Measurements from ENCODE around the gene OR10G2. TPM values are rescaled to one million over a fixed set of nuclear protein-coding genes. Genes with fewer than 3 reads are reported as not detected.

Gene OR10G2
- polyA plus RNA-seq, 1 experiment: not detected

DNA sequence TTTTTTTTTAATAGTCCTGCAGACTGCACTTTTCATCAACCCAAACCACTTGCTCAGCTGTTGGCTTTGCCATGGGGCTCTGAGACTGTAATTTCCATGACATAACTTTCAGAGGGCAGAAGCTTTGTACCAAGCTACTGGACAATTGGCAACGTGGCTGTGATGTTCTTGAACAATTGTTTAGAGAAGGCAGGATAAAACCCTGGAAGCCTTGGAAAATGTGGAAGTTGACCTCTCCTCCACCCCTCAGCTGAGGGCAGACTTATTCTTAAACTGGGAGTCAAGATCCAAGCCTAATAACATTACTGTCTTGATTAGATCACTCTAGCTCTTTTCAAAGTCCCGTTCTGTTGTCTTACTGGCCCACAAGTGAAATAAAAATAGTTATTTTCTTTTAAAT lies 36.6 kb upstream of the OR10G2 start:
- no peaks in the 10 kb centered on the region for H3K36me3 ChIP-seq (ENCODE audit: control insufficient read depth, insufficient read depth, low read length)
- no peak for DNase-seq (ENCODE audit: low read depth)
- no peak overlapping the region for H3K4me3 ChIP-seq (ENCODE audit: low read depth, low read length)
- ChIA-PET POLR2A (no interaction called here), CTCF (interaction anchor here (0.8 to 1.1 kb wide), 2 partner anchors 13 to 20 kb away, joined by 3 to 4 read pairs; no protein-coding TSS in a partner anchor)
- TF ChIP-seq, protein P1, sequence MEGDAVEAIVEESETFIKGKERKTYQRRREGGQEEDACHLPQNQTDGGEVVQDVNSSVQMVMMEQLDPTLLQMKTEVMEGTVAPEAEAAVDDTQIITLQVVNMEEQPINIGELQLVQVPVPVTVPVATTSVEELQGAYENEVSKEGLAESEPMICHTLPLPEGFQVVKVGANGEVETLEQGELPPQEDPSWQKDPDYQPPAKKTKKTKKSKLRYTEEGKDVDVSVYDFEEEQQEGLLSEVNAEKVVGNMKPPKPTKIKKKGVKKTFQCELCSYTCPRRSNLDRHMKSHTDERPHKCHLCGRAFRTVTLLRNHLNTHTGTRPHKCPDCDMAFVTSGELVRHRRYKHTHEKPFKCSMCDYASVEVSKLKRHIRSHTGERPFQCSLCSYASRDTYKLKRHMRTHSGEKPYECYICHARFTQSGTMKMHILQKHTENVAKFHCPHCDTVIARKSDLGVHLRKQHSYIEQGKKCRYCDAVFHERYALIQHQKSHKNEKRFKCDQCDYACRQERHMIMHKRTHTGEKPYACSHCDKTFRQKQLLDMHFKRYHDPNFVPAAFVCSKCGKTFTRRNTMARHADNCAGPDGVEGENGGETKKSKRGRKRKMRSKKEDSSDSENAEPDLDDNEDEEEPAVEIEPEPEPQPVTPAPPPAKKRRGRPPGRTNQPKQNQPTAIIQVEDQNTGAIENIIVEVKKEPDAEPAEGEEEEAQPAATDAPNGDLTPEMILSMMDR (IDR thresholded peaks at IDR 0.05; ENCODE audit: insufficient read depth, low read depth, low read length): no peak
- no peaks in the 10 kb centered on the region for H3K27me3 ChIP-seq (ENCODE audit: control insufficient read depth, insufficient read depth, low read length)

GRCh38 chr14:21669284-21669683 lies 34.5 kb upstream of the OR10G2 start:
- ChIA-PET POLR2A (no interaction called here), CTCF (no interaction called here)
- no peak for DNase-seq (ENCODE audit: low read depth)
- H3K36me3 ChIP-seq (ENCODE audit: control insufficient read depth, insufficient read depth, low read length): no peaks in the 10 kb centered on the region
- H3K27me3 ChIP-seq (ENCODE audit: control insufficient read depth, insufficient read depth, low read length): no peaks in the 10 kb centered on the region
- H3K4me3 ChIP-seq (ENCODE audit: low read depth, low read length): no peak overlapping the region
- TF ChIP-seq, protein P1 (IDR thresholded peaks at IDR 0.05; ENCODE audit: insufficient read depth, low read depth, low read length): no peak

DNA sequence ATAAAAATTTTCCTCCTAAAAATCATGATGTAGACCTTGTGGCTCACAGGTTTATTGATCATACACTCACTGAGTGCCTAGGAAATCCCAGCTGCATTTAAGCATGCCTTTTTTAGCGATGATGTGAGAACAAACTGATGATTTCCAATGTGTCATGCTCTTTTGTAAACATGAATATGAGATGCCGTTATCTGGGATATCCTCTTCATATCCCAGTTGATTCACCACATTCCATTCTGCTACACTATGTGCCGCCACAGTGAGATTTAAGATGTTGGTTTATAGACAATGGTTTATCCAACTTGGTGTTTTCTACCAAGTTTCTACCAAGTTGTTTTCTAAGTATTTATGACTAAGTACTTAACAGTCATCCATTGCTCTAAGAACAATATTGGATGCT lies 33.6 kb upstream of the OR10G2 start:
- H3K36me3 ChIP-seq (ENCODE audit: control insufficient read depth, insufficient read depth, low read length): no peaks in the 10 kb centered on the region
- ChIA-PET POLR2A (no interaction called here), CTCF (interaction anchor here (0.7 kb wide), 1 partner anchor 184 kb away, joined by 4 read pairs; no protein-coding TSS in a partner anchor)
- no peak for DNase-seq (ENCODE audit: low read depth)
- no peaks in the 10 kb centered on the region for H3K27me3 ChIP-seq (ENCODE audit: control insufficient read depth, insufficient read depth, low read length)
- H3K4me3 ChIP-seq (ENCODE audit: low read depth, low read length): no peak overlapping the region
- TF ChIP-seq, protein P1 (IDR thresholded peaks at IDR 0.05; ENCODE audit: insufficient read depth, low read depth, low read length): no peak

DNA sequence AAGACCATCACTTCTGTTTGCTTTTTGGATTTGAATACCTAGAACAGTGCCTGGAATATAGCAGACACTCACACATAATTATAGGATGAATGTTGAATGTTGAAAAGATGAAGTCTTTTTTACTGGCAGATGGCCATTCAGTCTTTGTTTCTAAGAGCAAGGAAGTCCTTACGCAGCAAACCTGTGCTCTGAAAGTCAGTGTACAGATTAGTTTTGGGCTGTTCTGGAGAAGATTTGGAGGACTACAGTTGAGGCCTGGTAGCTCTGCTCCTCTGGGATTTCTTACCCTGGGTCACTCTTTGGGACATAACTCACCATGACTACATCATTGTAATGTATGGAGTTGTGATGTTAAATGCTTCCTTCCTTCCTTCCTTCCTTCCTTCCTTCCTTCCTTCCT lies 22.2 kb upstream of the OR10G2 start:
- H3K4me3 ChIP-seq (ENCODE audit: low read depth, low read length): no peak overlapping the region
- no peak for DNase-seq (ENCODE audit: low read depth)
- ChIA-PET CTCF (interaction anchor here (0.7 kb wide), 1 partner anchor 263 kb away, joined by 3 read pairs; no protein-coding TSS in a partner anchor), POLR2A (no interaction called here)
- H3K36me3 ChIP-seq (ENCODE audit: control insufficient read depth, insufficient read depth, low read length): no peaks in the 10 kb centered on the region
- TF ChIP-seq, protein P1 (IDR thresholded peaks at IDR 0.05; ENCODE audit: insufficient read depth, low read depth, low read length): no peak
- no peaks in the 10 kb centered on the region for H3K27me3 ChIP-seq (ENCODE audit: control insufficient read depth, insufficient read depth, low read length)

DNA sequence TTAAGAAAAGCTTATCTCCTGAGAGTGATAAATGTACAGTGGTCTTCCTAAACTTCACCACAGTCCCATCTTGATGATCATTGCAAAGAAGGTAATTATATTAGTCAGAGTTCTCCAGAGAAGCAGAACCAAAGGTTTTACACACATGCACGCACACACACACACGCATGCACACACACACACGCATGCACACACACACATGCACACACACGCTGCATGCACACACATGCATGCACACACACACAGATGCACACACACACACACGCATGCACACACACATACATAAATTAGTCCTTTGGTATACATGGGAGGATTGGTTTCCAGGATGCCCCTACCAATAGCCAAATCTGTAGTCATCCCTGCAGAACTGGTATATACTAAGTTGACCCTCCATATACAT lies 19.5 kb upstream of the OR10G2 start:
- ChIA-PET POLR2A (no interaction called here), CTCF (no interaction called here)
- Histone ChIP-seq H3K27me3 (ENCODE audit: control insufficient read depth, insufficient read depth, low read length) (no peaks in the 10 kb centered on the region), H3K36me3 (ENCODE audit: control insufficient read depth, insufficient read depth, low read length) (no peaks in the 10 kb centered on the region), H3K4me3 (ENCODE audit: low read depth, low read length) (no peak overlapping the region)
- TF ChIP-seq, protein P1 (IDR thresholded peaks at IDR 0.05; ENCODE audit: insufficient read depth, low read depth, low read length): no peak
- no peak for DNase-seq (ENCODE audit: low read depth)

All from BJ (cell line).